Cardiac fibroblast (primary cell): ENCODE data around the gene LRP1B.
A peak's percentile ranks its signal among the peaks of the same experiment; 100 is the strongest.

Experiments used
- DNase-seq, 2 donors: peaks; one replicate each; pipeline versions ENCODE4 v3.0.0 to v3.0.0-alpha.2; 2010; ENCODE audit warnings: low read depth in 2 of 2
- H3K4me3 ChIP-seq, 2 donors: replicated peaks in 1 of 2; 1 replicate in 1 of 2; 2 replicates in 1 of 2; pipeline ENCODE4 v1.5.1; 2011; ENCODE audit warnings: low read depth in 2 of 2, low read length in 2 of 2, mild to moderate bottlenecking in 2 of 2, moderate library complexity in 1 of 2
- CTCF ChIP-seq: IDR thresholded peaks from one replicate; pipeline ENCODE4 v1.5.1; 2011; ENCODE audit warnings: low read depth, mild to moderate bottlenecking, low read length, inconsistent platforms

The LRP1B gene

GRCh38 chr2:140504601-140505000 is 1626.2 kb downstream of the LRP1B start:
- no peak overlapping the region for H3K4me3 ChIP-seq
- no peak for DNase-seq
- no peak for TF ChIP-seq CTCF

GRCh38 chr2:140502951-140503630 is 1627.7 kb downstream of the LRP1B start:
- no peak overlapping the region for H3K4me3 ChIP-seq
- TF ChIP-seq CTCF = no peak

GRCh38 chr2:140498360-140498759 is 1632.5 kb downstream of the LRP1B start:
- no peak for DNase-seq
- no peak overlapping the region for H3K4me3 ChIP-seq
- no peak for TF ChIP-seq CTCF

More at GRCh38 chr2:140502951-140503630, 1627.7 kb downstream of the LRP1B start:
- DNase-seq = peak; percentile 69 to 84

- H3K4me3 ChIP-seq = no peak overlapping the region
- no peak for DNase-seq
- no peak for TF ChIP-seq CTCF
These were observed 1634.1 kb downstream of the LRP1B start for GRCh38 chr2:140496714-140497113.

GRCh38 chr2:140491876-140492275 is 1638.9 kb downstream of the LRP1B start:
- H3K4me3 ChIP-seq = no peak overlapping the region
- no peak for TF ChIP-seq CTCF
- DNase-seq = no peak

- no peak for DNase-seq
- TF ChIP-seq CTCF = no peak
- H3K4me3 ChIP-seq = no peak overlapping the region
These were observed 1641.6 kb downstream of the LRP1B start for GRCh38 chr2:140489193-140489592.

GRCh38 chr2:140481136-140481535 is 1649.7 kb downstream of the LRP1B start:
- no peak for TF ChIP-seq CTCF
- peak in 1 of 2 donors; percentile 34 for DNase-seq
- no peak overlapping the region for H3K4me3 ChIP-seq
